D721Med (cell line): ENCODE results near the gene P2RY13.

Source experiments
- DNase-seq: peaks from one replicate; pipeline ENCODE4 v3.0.0; 2011; ENCODE audit warnings: low spot score; ENCODE audit not compliant: insufficient read length
- FAIRE-seq: peaks from 2 replicates; lab custom pipeline; 2011; peaks lifted over from hg19 to GRCh38; lab: Jason Lieb, UNC
- CTCF ChIP-seq: IDR thresholded peaks from 2 replicates; pipeline ENCODE4 v1.5.1; 2012; ENCODE audit warnings: mild to moderate bottlenecking, control low read depth; ENCODE audit not compliant: insufficient read depth; ENCODE audit errors: missing control alignments

Gene P2RY13

GRCh38 chr3:151315136-151315535 lies 14.2 kb downstream of the P2RY13 start:
- FAIRE-seq (no peak), DNase-seq (no peak)
- TF ChIP-seq CTCF = no peak

DNA sequence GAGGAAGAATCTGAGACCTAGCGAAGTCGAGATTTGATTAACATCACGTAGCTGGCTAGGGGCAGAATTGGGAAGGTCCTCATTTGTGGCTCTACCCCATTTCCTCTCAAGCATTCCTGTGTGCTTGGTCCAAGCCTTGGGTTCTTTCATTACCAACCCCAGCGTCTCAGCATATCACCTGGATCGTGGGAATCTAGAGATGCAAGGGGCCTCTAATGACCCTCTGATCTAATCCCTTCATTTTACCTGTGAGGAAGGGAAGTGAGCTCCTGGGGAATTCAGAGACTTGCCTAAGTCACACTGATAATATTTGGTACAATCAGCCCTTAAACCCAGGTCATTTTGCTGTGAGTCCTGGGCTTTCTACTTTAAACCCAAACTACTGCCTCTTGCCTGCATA lies 14.8 kb downstream of the P2RY13 start:
- FAIRE-seq (no peak), DNase-seq (no peak)
- TF ChIP-seq CTCF = no peak

DNA sequence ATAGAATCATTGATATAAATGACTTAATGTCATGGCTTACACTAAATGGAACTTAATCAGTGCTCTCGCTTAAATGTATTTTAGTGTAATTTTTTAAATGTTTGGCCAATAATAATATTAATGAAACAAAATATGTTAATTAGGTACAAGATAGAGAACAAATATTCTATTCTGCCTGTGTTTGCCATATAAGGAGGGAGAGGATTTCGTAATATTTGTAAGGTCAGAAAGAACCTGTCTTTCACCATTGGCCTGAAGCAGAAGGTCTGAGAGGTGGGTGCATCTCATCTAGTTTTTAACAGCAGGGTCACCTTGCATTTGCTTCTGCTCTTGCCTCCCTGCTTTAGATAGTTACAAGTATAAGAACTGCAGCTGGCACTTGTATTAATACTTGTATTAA lies 15.2 kb downstream of the P2RY13 start:
- DNase-seq = no peak
- TF ChIP-seq CTCF = no peak
- FAIRE-seq = no peak

- FAIRE-seq (no peak), DNase-seq (no peak)
- TF ChIP-seq CTCF = no peak
Measured at GRCh38 chr3:151312972-151313371, 16.4 kb downstream of the P2RY13 start.

DNA sequence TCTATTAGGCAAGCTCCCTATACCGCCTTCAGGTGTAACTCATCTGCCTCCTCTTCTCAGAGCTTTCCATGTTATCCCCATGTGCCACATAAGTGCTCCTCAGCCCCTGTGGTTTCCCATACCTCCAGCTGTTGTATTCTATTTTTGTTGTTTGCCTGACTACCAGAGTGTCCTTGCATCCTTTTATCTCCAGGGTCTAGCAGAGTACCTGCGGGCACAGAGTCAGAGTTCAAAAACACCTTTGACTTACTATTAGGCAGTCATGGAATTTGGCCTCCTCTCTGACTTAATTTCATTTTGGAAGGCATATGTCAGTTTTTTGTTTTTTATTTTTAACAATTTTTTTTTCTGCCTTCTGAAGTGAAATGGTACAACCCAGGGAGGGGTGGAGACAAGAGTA lies 19.8 kb downstream of the P2RY13 start:
- TF ChIP-seq CTCF = no peak
- FAIRE-seq (no peak), DNase-seq (no peak)

- DNase-seq = no peak
- TF ChIP-seq CTCF = no peak
- FAIRE-seq = no peak
Measured at GRCh38 chr3:151307583-151308488, 21.5 kb downstream of the P2RY13 start.

- no peak for TF ChIP-seq CTCF
- FAIRE-seq = no peak
- DNase-seq = no peak
Measured at GRCh38 chr3:151307131-151307530, 22.2 kb downstream of the P2RY13 start.
